Activated CD4-positive, alpha-beta T cell treated with anti-CD3 and anti-CD28 coated beads, Interleukin-2, amount 50 U/mL, for 1 hour (primary cell): Measurements from ENCODE around the gene HOXB6.

Source experiments
- DNase-seq: peaks from one replicate; pipeline ENCODE4 v3.0.0-alpha.2; 2020

HOXB6 gene

GRCh38 chr17:48551214-48551555 lies 53.6 kb downstream of the HOXB6 start:
- DNase-seq = no peak

- DNase-seq = no peak
Measured at GRCh38 chr17:48550502-48551213, 54.1 kb downstream of the HOXB6 start.

GRCh38 chr17:48549914-48550501 lies 54.8 kb downstream of the HOXB6 start:
- DNase-seq = no peak

- no peak for DNase-seq
Measured at GRCh38 chr17:48549281-48549630, 55.5 kb downstream of the HOXB6 start.

- DNase-seq = no peak
Measured at GRCh38 chr17:48548523-48549280, 56.1 kb downstream of the HOXB6 start.

- DNase-seq = peak; percentile 35
Measured at GRCh38 chr17:48547808-48548522, 56.8 kb downstream of the HOXB6 start.

- DNase-seq = no peak
Measured at GRCh38 chr17:48546924-48547807, 57.6 kb downstream of the HOXB6 start.

GRCh38 chr17:48546137-48546923 lies 58.5 kb downstream of the HOXB6 start:
- DNase-seq = no peak
